ENCODE measurements around the gene CNPY3. TPM values are rescaled to one million over a fixed set of nuclear protein-coding genes. Genes with fewer than 3 reads are reported as not detected.
"Not testable (repeated sequence)": the region's sequence is repeated elsewhere in the genome, so short reads cannot be mapped to it uniquely, and the experiment has no call there.

The CNPY3 gene
- total RNA-seq, 4 donors from 2014 or later = 28.4 to 43.7 (median 32.6) TPM

- DNase-seq (ENCODE audit: low spot score) (peak; percentile 17), ATAC-seq (ENCODE audit: low FRiP score) (no peak)
- TF ChIP-seq CTCF (IDR thresholded peaks at IDR 0.05) = no peak
These were observed 33.0 kb upstream of the CNPY3 start for GRCh38 chr6:42896178-42896719.

GRCh38 chr6:42898891-42899361 is 30.4 kb upstream of the CNPY3 start:
- no peak for ATAC-seq (ENCODE audit: low FRiP score)
- peak; percentile 73 for DNase-seq (ENCODE audit: low spot score)
- peak in 2 of 3 donors; percentile 4 to 53 for TF ChIP-seq CTCF (IDR thresholded peaks at IDR 0.05)

- TF ChIP-seq CTCF (IDR thresholded peaks at IDR 0.05) = no peak
- no peak for DNase-seq (ENCODE audit: low spot score)
- ATAC-seq (ENCODE audit: low FRiP score) = no peak
These were observed 29.4 kb upstream of the CNPY3 start for GRCh38 chr6:42899871-42900270.

GRCh38 chr6:42901538-42901957 is 27.7 kb upstream of the CNPY3 start:
- TF ChIP-seq CTCF (IDR thresholded peaks at IDR 0.05) = peak in 2 of 3 donors; percentile 72 to 88
- ATAC-seq (ENCODE audit: low FRiP score) (peak; percentile 98), DNase-seq (ENCODE audit: low spot score) (no peak)

- not testable (repeated sequence) for ATAC-seq (ENCODE audit: low FRiP score); DNase-seq (ENCODE audit: low spot score)
These were observed 26.6 kb upstream of the CNPY3 start for GRCh38 chr6:42902429-42903263.

GRCh38 chr6:42904467-42904866 is 24.8 kb upstream of the CNPY3 start:
- no peak for TF ChIP-seq CTCF (IDR thresholded peaks at IDR 0.05)
- no peak for DNase-seq (ENCODE audit: low spot score)
- no peak for ATAC-seq (ENCODE audit: low FRiP score)

- DNase-seq (ENCODE audit: low spot score) (no peak), ATAC-seq (ENCODE audit: low FRiP score) (peak; percentile 42)
- no peak for TF ChIP-seq CTCF (IDR thresholded peaks at IDR 0.05)
These were observed 21.9 kb upstream of the CNPY3 start for GRCh38 chr6:42907336-42907735.

Data from omental fat pad (tissue), 4 donors.